ENCODE results near the gene RNF217. TPM values are rescaled to one million over a fixed set of nuclear protein-coding genes. Genes with fewer than 3 reads are reported as not detected.

The RNF217 gene
- total RNA-seq, 1 experiment from 2014 or later, result 4.4 TPM

GRCh38 chr6:124989136-124989983 is 27.1 kb downstream of the RNF217 start:
- no peak for DNase-seq (ENCODE audit: low spot score)

GRCh38 chr6:124990988-124991387 is 28.8 kb downstream of the RNF217 start:
- DNase-seq (ENCODE audit: low spot score), result no peak

- DNase-seq (ENCODE audit: low spot score), result no peak
Observed at GRCh38 chr6:124991764-124992295, 29.6 kb downstream of the RNF217 start.

DNA sequence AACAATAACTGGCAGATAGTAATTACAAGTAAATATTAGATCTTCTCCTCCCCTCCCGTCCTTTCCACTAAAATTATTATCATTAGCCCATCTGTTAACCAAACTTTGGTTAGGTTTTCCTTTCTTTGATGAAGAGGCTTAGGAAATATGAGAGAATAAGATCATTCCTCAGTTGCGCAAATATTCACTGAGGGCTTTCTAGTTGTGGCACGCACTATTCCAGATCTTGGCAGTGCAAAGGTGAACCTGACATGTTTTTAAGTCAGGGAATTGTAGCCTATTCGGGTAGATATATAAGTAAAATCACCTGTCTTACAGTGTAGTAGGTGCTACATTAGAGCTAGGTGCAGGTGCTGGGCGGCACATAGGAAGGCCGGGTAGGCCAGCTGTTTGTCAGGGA is 31.1 kb downstream of the RNF217 start:
- DNase-seq (ENCODE audit: low spot score), result no peak

DNA sequence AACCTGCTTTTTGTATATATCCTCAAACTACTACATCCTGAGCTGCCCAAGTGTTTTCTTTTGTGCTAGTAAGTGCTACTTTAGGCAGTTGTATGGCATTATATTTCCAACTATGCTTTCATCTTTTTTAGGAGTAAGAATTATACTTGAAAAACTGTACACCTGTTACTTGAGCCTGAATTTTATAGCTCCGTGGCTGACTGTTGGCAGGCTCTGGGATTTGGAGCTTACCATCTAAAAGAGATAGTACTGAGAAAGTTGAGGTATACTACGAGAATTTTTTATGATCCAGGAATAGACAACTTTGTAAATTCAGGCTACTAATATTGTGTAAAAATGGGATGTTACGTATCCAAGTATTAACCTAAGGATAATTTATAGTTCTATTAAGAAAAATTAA is 32.4 kb downstream of the RNF217 start:
- no peak for DNase-seq (ENCODE audit: low spot score)

DNA sequence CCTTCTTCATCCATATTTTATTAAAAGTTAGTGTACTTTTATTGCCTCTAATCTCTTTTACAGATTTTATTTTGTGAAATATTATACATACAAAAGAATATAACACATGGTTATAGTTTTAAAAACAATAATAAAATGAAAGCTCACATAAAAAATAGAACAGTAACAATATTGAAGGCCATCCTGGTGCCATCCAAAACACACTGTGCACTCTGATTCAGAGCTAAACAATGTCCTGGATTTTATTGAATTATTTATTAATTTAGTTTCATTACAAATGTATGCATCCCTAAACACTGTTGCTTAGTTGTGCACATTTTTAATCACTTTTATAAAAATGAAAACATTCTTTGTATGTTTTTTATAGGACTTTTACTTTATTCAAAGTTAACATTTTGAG is 32.9 kb downstream of the RNF217 start:
- DNase-seq (ENCODE audit: low spot score), result no peak

DNA sequence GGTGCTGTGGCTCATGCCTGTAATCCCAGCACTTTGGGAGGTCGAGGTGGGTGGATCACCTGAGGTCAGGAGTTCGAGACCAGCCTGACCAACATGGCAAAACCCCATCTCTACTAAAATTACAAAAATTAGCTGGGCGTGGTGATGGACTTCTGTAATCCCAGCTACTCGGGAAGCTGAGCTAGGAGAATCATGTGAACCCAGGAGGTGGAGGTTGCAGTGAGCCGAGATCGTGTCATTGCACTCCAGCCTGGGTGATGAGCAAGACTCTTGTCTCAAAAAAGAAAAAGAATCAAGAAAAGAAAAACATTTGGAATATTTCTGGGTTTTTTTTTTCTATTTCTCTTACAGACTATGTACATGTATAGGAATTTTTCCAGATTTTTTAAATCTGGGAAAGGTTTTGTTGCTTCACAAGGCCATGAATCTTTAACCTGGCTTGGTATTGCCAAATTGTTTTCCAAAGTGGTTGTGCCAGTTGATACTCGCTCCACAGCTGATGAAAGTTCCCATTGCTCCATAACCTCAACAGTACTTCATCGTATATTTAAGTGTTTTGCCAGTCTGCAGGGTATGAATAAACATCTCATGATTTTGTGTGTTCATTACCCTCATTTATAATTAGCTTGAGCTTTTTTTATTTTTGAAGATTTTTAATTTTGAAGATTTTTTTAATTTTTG is 33.5 kb downstream of the RNF217 start:
- no peak for DNase-seq (ENCODE audit: low spot score)

DNA sequence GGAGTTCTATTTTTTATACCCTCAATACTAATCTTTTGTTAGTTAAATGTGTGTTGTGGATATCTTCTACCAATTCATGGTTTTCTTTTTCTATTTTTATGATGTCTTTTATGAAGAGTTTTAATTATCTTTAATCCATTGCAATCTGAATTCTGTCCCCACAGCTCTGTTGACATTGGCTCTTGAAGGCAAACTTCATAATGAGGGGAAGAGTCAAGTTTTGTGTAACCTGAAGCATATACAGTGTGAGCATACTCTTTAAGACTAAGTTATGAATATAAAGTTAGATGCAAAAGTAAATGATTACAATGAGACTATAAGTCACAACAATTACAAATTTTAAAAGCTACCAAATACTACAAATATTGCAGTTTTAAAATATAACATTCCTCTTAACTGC is 34.2 kb downstream of the RNF217 start:
- no peak for DNase-seq (ENCODE audit: low spot score)

GRCh38 chr6:124997196-124997875 is 35.1 kb downstream of the RNF217 start:
- DNase-seq (ENCODE audit: low spot score), result no peak

DNA sequence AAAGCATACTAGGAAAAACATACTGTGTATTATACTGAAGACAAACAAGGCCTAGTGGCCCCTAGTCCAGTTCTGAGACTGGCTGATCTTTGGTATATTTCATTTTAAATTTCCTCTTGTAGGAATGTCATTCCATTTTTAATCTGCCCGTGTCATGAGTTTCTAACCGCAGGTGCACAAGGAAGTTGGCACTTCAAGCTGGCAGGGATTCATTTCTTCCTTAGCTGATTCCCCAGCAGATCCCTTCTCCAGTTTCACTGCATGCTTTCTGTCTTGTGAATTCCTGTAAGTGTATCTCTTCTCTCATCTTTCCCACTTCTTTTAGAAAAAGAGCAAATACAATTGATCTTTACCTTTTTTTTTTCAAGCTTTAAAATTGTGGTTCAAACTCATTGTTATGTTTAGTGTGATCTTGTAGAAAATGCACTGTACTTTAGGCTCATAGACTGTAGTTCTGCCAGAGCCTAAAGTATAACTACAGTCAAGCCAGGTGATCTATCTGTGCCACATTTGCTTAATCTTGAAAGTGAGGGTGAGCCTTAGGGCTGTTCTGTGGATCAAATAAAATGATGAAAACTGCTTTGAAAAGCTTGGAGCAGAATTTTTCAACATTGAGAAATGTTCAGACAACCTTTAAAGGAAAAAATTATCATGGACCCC is 37.0 kb downstream of the RNF217 start:
- peak; percentile 55 for DNase-seq (ENCODE audit: low spot score)

GRCh38 chr6:125001684-125002405 is 39.6 kb downstream of the RNF217 start:
- no peak for DNase-seq (ENCODE audit: low spot score)

GRCh38 chr6:125002406-125002741 is 40.1 kb downstream of the RNF217 start:
- DNase-seq (ENCODE audit: low spot score), result no peak

GRCh38 chr6:125003070-125003469 is 40.8 kb downstream of the RNF217 start:
- no peak for DNase-seq (ENCODE audit: low spot score)

DNA sequence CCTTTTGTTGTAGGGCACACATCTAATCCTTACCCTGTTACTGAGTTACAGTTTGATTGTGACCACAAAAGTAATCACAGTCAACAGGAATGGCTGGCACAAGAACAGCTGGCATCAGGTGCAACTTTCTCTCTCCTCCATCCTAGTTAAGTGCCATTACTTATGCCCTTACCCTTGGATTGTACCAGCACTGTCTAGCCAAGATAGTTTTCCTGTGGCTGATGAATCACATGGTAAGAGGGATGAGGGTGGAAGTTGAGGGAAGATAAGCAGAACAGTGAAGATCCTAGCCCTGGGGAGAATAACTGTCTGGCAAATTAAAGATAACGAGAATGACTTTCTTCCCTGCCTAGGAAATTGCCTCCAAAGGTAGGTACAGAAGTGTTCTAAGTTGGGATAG is 42.0 kb downstream of the RNF217 start:
- DNase-seq (ENCODE audit: low spot score), result peak; percentile 67

- DNase-seq (ENCODE audit: low spot score), result no peak
Observed at GRCh38 chr6:125004797-125005595, 42.8 kb downstream of the RNF217 start.

DNA sequence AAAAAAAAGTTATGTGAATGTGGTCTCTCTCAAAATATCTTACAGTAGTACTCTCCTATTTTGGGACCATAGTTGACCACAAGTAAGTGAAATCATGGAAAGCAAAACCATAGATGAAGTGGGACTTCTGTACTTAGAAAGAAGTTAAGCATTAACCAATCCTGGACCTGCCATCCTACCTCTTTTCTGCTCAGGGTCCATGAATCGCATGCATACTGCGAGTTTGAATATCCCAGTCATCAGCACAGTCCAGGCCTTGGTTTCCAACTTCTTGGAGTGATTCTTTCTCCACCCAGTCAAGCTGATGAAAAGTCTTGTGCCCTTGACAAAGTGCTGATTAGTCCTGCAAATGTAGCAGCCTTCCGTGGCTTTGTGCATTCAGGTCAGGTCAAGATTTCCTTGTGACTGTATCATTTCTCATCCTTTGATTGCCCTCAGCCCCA is 46.0 kb downstream of the RNF217 start:
- DNase-seq (ENCODE audit: low spot score), result no peak

GRCh38 chr6:125008957-125009356 is 46.7 kb downstream of the RNF217 start:
- no peak for DNase-seq (ENCODE audit: low spot score)

GRCh38 chr6:125009578-125009977 is 47.3 kb downstream of the RNF217 start:
- DNase-seq (ENCODE audit: low spot score), result no peak

GRCh38 chr6:125013938-125014660 is 51.9 kb downstream of the RNF217 start:
- peak; percentile 27 for DNase-seq (ENCODE audit: low spot score)

DNA sequence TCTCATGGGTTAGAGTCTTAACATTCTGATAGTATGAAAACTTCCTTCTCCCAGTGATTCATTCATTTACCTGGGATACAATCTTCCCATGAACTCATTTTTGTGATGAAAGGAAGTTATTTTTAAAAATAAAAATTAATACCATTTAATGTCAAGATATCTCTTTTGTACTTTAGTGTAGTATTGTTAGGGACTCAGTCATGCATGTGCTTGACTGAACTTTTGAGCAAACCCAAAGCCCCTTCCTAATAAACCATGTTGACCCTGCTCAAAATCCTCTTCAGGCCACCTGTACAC is 52.4 kb downstream of the RNF217 start:
- DNase-seq (ENCODE audit: low spot score), result no peak
